GM18498 (cell line): Measurements from ENCODE around the gene MED12L.
"Not testable (repeated sequence)": the region's sequence is repeated elsewhere in the genome, so short reads cannot be mapped to it uniquely, and the experiment has no call there.

Experiments
- ATAC-seq: cut with Tn5 transposase; IDR thresholded peaks from one replicate; pipeline ENCODE4 v1.9.1; 2021; ENCODE audit warnings: mild to moderate bottlenecking, moderate library complexity; ENCODE audit not compliant: unreplicated experiment

Gene MED12L

GRCh38 chr3:151230646-151231045, 145.2 kb downstream of the MED12L start:
- ATAC-seq, result peak; percentile 55

- ATAC-seq, result not testable (repeated sequence)
These were observed 146.9 kb downstream of the MED12L start for GRCh38 chr3:151232403-151232802.

- ATAC-seq, result no peak
These were observed 147.5 kb downstream of the MED12L start for GRCh38 chr3:151232991-151233390.

- ATAC-seq, result no peak
These were observed 149.4 kb downstream of the MED12L start for GRCh38 chr3:151234825-151235224.

GRCh38 chr3:151236316-151236715, 150.9 kb downstream of the MED12L start:
- ATAC-seq, result no peak

- ATAC-seq, result no peak
These were observed 151.3 kb downstream of the MED12L start for GRCh38 chr3:151236736-151237135.

- ATAC-seq, result not testable (repeated sequence)
These were observed 156.5 kb downstream of the MED12L start for GRCh38 chr3:151242006-151242405.

GRCh38 chr3:151248772-151249337, 163.4 kb downstream of the MED12L start:
- no peak for ATAC-seq

GRCh38 chr3:151256749-151257148, 171.3 kb downstream of the MED12L start:
- ATAC-seq, result no peak

GRCh38 chr3:151259664-151260063, 174.2 kb downstream of the MED12L start:
- no peak for ATAC-seq

GRCh38 chr3:151262871-151263525, 177.5 kb downstream of the MED12L start:
- ATAC-seq, result no peak

GRCh38 chr3:151264605-151265004, 179.1 kb downstream of the MED12L start:
- no peak for ATAC-seq

- ATAC-seq, result no peak
These were observed 179.7 kb downstream of the MED12L start for GRCh38 chr3:151265166-151265565.

GRCh38 chr3:151265866-151266265, 180.4 kb downstream of the MED12L start:
- ATAC-seq, result peak; percentile 98

- no peak for ATAC-seq
These were observed 181.6 kb downstream of the MED12L start for GRCh38 chr3:151267066-151267465.

GRCh38 chr3:151268267-151269235, 183.1 kb downstream of the MED12L start:
- ATAC-seq, result peak; percentile 54

- ATAC-seq, result no peak
These were observed 184.2 kb downstream of the MED12L start for GRCh38 chr3:151269631-151270030.

- no peak for ATAC-seq
These were observed 189.6 kb downstream of the MED12L start for GRCh38 chr3:151275091-151275490.

GRCh38 chr3:151276038-151276686, 190.7 kb downstream of the MED12L start:
- peak; percentile 31 for ATAC-seq

GRCh38 chr3:151276687-151277042, 191.2 kb downstream of the MED12L start:
- peak; percentile 62 for ATAC-seq

- no peak for ATAC-seq
These were observed 192.8 kb downstream of the MED12L start, which contains the start of gene P2RY14 for GRCh38 chr3:151278230-151278629. P2RY14 (minus strand) TSS chr3:151278542; CDS start chr3:151214316, 64,226 bp downstream.
